GM13977 (cell line): ENCODE measurements around the gene TRIM29.

ENCODE experiments used
- DNase-seq: peaks from one replicate; pipeline ENCODE4 v3.0.0; 2012; ENCODE audit warnings: low spot score
- in situ Hi-C: fragments of 300-500 bp; cut with MboI; formaldehyde crosslinking; loops from one replicate; pipeline ENCODE4 v1.12.0; 2022; ENCODE audit warnings: low sequenced_read_pairs, low pct_unique_long_range_greater_than_20kb, mixed read lengths, inconsistent platforms; ENCODE audit not compliant: unreplicated experiment
- TF ChIP-seq, protein P1 (sequence below): IDR thresholded peaks from 2 replicates; pipeline ENCODE4 v1.5.1; 2012; ENCODE audit warnings: mild to moderate bottlenecking, control low read depth; ENCODE audit not compliant: insufficient read depth; ENCODE audit errors: extremely low read depth, missing control alignments

The TRIM29 gene

DNA sequence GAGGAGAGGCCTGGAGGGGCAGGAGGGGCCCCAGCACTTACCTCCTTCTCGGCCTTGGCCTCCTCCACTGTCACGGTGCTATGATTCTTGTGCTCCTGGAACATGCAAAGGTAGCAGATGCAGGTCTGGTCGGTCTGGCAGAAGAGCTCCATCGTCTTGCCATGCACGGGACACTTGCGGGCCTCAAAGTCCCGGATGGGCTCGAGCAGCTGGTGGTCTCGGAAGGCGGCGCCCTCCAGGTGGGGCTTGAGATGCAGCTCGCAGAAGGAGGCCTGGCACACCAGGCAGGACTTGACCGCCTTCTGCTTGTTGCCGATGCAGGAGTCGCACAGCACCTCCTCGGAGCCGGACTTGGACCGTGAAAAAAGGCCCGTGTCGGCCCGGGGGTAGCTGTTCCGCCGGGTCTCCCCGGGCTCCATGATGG lies 714 bp downstream of the TRIM29 start:
- DNase-seq, result no peak
- TF ChIP-seq, protein P1, sequence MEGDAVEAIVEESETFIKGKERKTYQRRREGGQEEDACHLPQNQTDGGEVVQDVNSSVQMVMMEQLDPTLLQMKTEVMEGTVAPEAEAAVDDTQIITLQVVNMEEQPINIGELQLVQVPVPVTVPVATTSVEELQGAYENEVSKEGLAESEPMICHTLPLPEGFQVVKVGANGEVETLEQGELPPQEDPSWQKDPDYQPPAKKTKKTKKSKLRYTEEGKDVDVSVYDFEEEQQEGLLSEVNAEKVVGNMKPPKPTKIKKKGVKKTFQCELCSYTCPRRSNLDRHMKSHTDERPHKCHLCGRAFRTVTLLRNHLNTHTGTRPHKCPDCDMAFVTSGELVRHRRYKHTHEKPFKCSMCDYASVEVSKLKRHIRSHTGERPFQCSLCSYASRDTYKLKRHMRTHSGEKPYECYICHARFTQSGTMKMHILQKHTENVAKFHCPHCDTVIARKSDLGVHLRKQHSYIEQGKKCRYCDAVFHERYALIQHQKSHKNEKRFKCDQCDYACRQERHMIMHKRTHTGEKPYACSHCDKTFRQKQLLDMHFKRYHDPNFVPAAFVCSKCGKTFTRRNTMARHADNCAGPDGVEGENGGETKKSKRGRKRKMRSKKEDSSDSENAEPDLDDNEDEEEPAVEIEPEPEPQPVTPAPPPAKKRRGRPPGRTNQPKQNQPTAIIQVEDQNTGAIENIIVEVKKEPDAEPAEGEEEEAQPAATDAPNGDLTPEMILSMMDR, result no peak
- in situ Hi-C loops, result no loop called here

DNA sequence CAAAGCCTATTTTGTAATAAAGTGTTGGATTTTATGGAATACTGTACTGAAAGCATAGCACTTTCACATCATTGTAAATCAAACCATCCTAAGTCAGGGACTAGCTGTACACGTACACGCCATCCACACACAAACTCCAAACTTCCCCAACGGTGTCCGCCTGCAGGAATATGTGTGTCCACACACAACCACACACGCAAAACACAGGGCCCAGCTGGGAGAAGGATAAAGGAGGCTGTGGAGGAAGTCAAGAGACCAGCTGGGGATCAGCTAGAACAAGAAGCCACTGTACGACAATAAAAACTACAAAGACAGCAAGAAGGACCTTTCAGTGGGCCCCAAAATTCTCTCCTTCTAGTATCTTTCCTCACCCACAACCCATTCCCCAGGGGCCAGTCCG lies 1.6 kb downstream of the TRIM29 start:
- in situ Hi-C loops, result no loop called here
- no peak for DNase-seq
- TF ChIP-seq, protein P1, result no peak

DNA sequence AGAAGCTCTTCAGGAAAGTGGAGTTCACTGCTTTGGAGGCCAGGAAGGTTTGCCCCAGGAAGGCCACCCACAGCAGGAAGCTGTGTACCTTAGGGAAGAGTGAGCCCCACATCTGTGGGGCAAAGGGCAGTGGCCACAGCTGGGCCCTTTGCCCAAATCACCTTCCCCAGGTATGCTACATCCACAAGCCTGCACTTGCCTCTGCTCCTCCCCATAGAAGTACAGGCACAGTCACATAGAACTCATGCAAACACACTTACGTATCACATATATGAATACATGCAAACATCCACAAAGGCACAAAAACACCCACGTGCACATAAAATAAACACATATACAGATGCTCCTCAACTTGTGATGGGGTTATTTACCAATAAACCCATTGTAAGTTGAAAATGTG lies 2.1 kb downstream of the TRIM29 start:
- DNase-seq, result no peak
- in situ Hi-C loops, result no loop called here

DNA sequence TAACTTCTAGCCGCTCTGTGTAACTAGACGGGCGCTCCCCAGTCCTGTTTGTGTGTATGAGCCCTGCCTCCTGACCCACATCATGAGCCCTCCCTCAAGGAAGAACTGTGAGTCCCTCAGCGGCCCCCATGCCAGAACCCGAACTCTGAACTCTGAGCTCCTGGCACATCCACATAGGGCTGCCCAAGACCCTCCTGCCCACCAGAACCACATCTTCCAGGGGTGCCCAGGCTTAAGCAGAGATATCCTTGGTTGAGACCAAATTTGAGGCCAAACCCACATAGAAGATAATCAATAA lies 3.0 kb downstream of the TRIM29 start:
- TF ChIP-seq, protein P1, result no peak
- in situ Hi-C loops, result no loop called here
- DNase-seq, result no peak

More for the DNA sequence above, 2.1 kb downstream of the TRIM29 start:
- TF ChIP-seq, protein P1, result no peak

DNA sequence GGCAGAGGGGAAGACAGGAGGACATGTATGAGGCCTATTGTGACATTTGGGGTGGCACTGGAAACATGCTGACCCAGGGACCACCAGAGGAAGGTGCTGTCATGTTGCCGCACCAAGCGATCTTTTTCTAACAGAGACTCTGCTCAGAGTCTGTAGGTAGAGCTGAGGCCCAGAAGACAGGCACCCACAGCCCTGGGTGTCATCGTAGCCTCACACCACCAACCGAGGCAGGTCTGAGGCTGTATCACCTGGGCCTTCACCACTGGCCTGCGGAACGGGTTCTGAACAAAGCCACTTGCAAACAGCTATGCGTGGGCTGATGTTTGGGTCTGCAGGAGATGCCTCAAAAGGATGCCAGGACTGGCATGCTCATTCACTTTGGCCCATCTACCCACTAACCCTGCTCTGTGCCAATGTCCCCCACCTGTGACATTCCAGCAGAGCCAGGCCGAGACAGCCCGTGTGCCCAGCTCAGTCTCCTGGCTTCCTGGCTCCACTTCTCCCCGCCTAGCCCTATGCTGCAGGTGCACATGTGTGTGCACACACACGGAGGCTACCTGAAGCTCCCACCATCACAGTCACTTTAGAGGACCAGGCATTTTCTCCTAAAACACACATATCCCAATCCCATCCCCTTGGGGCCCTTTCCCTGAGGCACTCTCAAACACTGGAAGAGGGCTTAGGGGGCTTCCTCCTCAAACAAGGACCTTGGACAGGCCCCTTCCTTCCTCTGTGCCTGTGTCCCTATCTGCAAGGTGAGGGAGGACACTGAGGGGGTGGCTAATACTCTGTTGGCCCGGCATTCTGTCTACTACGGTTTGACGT lies 3.6 kb downstream of the TRIM29 start:
- in situ Hi-C loops, result no loop called here
- no peak for DNase-seq
- TF ChIP-seq, protein P1, result no peak

DNA sequence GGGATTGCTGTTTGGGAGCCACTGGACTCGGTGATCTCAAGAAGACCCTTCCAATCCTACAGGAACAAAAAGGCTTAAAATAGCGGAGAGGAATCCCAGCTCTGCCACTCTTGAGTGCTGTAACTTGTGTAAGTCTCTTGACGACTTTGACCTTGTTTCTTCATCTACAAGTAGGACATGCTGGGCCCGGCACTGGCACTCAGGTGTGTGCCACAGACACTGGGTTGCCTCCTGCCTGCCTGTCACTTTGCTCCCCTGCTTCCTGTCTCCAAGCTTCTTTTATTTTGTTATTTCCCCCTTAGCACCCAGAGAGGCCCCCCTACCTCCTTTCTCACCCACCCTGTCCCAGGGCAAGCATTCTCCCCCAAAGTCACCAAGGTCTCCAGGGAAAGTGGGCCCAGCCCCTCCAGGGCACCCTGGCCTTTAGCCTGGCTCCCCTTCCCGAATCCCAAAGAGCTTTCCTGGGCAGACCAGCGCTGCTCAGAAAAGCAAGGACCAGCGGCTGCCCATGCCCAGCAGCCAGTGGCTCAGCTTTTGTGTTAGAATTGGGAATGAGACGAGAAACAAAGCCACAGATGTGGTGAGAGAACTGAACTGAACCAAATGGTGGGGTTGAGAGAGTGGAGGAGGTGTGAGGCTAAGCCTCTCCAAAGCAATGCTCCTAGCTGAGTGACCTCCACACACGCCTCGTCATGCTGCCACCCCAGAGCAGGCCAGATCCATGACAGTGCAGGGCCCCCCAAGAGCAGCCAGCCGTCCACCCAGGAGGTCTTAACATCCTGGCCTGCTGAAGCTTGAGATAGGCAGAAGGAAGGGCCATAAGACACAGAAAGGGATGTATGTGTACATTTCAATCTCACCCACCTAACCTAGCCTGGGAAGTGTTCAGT lies 4.5 kb downstream of the TRIM29 start:
- no peak for DNase-seq
- in situ Hi-C loops, result no loop called here
- TF ChIP-seq, protein P1, result no peak
